Nephron (organoid): ENCODE measurements around the gene LDAH.

Experiments used
- H3K27ac Mint-ChIP-seq, 3 experiments: 2 replicates each; pipeline ENCODE4 v1.8.0; 2020; ENCODE audit warnings: mixed read lengths in 3 of 3, mild to moderate bottlenecking in 2 of 3, moderate library complexity in 1 of 3
- H3K27me3 Mint-ChIP-seq: 2 replicates; pipeline ENCODE4 v1.8.0; 2021; ENCODE audit warnings: low read depth, mild to moderate bottlenecking, moderate library complexity, mixed read lengths
- H3K36me3 Mint-ChIP-seq: 2 replicates; pipeline ENCODE4 v1.8.0; 2020; ENCODE audit warnings: low read depth, mixed read lengths
- H3K4me1 Mint-ChIP-seq: 2 replicates; pipeline ENCODE4 v1.8.0; 2020; ENCODE audit warnings: mixed read lengths
- H3K4me3 Mint-ChIP-seq, 3 experiments: 2 replicates each; pipeline ENCODE4 v1.8.0; 2020; ENCODE audit warnings: mild to moderate bottlenecking in 3 of 3, mixed read lengths in 3 of 3, moderate library complexity in 2 of 3
- H3K9me3 Mint-ChIP-seq: 2 replicates; pipeline ENCODE4 v1.8.0; 2020; ENCODE audit warnings: mixed read lengths
- TF ChIP-seq, protein P1 (sequence below), 3 experiments: fragments of 200-600 bp; sonication (generic); IDR thresholded peaks; one replicate each; pipeline ENCODE4 v1.5.0; 2021; ENCODE audit warnings: antibody characterized with exemption in 3 of 3; ENCODE audit not compliant: unreplicated experiment in 3 of 3

Gene LDAH

DNA sequence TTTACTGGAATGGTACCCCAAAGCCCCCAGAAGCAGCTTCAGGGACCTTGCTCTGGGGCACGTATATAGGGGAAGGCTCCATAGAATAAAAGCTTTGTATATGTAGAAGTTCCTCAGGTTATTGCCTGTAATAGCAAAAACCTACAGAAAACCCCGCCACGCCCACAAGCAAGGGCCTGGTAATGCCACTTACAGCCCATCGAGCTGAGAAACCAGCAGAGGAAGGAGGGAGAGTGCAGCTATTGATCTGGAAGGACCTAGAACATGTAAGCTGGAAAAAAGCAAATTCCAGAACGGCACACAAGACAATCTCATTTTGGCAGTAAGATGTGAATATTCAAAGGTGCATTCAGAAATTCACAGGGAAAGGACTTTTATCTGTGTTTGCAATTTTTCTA is 187.8 kb downstream of the LDAH start:
- H3K4me3 Mint-ChIP-seq, result no peak overlapping the region
- peaks cover 30% of the 10 kb centered on the region for H3K4me1 Mint-ChIP-seq
- no peaks in the 10 kb centered on the region for H3K9me3 Mint-ChIP-seq
- H3K36me3 Mint-ChIP-seq, result peaks cover 4% of the 10 kb centered on the region
- TF ChIP-seq, protein P1, sequence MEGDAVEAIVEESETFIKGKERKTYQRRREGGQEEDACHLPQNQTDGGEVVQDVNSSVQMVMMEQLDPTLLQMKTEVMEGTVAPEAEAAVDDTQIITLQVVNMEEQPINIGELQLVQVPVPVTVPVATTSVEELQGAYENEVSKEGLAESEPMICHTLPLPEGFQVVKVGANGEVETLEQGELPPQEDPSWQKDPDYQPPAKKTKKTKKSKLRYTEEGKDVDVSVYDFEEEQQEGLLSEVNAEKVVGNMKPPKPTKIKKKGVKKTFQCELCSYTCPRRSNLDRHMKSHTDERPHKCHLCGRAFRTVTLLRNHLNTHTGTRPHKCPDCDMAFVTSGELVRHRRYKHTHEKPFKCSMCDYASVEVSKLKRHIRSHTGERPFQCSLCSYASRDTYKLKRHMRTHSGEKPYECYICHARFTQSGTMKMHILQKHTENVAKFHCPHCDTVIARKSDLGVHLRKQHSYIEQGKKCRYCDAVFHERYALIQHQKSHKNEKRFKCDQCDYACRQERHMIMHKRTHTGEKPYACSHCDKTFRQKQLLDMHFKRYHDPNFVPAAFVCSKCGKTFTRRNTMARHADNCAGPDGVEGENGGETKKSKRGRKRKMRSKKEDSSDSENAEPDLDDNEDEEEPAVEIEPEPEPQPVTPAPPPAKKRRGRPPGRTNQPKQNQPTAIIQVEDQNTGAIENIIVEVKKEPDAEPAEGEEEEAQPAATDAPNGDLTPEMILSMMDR (IDR thresholded peaks at IDR 0.05; ENCODE audit: unreplicated experiment in 3 of 3), result no peak
- peaks cover 8% of the 10 kb centered on the region for H3K27me3 Mint-ChIP-seq
- peak overlapping the region; percentile 67 to 84 (median 71) for H3K27ac Mint-ChIP-seq

DNA sequence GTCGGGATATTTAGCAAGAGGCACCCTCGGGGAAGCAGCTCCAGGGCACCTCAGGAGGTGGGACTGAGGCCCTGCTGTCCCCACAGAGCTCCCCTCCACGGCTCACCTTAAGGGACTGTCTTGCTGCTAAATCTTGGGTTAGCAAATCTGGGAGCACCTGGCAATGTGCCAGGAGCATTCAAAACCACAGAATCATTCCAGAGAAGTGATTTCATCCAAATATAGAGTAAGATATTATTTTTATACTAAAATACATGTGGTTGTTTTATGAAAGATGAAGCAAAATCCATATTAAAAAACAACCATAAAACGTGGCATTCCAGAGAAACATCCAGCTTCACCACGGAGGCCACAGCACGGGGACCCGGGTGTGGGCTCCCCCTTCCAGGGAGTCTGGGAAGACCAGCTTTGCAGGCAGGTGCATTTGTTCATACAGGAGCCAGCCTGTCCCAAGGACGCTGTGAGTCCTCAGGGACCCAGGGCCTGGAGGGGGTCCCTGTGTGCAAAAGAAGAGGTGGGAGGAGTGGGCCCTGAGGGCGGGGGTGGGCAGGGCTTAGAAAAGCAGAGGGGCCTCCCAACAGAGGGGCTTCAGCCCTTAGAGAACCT is 188.3 kb downstream of the LDAH start:
- no peaks in the 10 kb centered on the region for H3K9me3 Mint-ChIP-seq

More for the DNA sequence above, 188.3 kb downstream of the LDAH start:
- Mint-ChIP-seq H3K4me3 (no peak overlapping the region), H3K36me3 (peaks cover 4% of the 10 kb centered on the region), H3K27me3 (peaks cover 8% of the 10 kb centered on the region), H3K4me1 (peaks cover 33% of the 10 kb centered on the region), H3K27ac (peak overlapping the region in 2 of 3 experiments; percentile 67 to 88)
- TF ChIP-seq, protein P1 (IDR thresholded peaks at IDR 0.05; ENCODE audit: unreplicated experiment in 3 of 3), result no peak
